Smooth muscle cell (in vitro differentiated cells): ENCODE results near the gene KLK15. TPM values are rescaled to one million over a fixed set of nuclear protein-coding genes. Genes with fewer than 3 reads are reported as not detected.
A peak's percentile ranks its signal among the peaks of the same experiment; 100 is the strongest.

Experiments
- DNase-seq: peaks from one replicate; lab custom pipeline; 2025; ENCODE audit not compliant: unreplicated experiment; lab: John Stamatoyannopoulos, UW
- H2AFZ ChIP-seq: fragments of 200-600 bp; sonication (generic); 2 replicates; pipeline ENCODE4 v1.6.0; 2016; ENCODE audit warnings: antibody characterized with exemption, low read depth, mild to moderate bottlenecking
- H3F3A ChIP-seq: fragments of 200-600 bp; sonication (generic); 2 replicates; pipeline ENCODE4 v1.6.0; 2017; ENCODE audit warnings: antibody characterized with exemption, low read depth
- H3K27ac ChIP-seq: fragments of 200-600 bp; sonication (generic); 2 replicates; pipeline ENCODE4 v1.5.1; 2016; ENCODE audit warnings: low read depth, mild to moderate bottlenecking
- H3K27me3 ChIP-seq: fragments of 200-600 bp; sonication (generic); 2 replicates; pipeline ENCODE4 v1.6.1; 2016; ENCODE audit warnings: low read depth, mild to moderate bottlenecking
- H3K36me3 ChIP-seq: fragments of 200-600 bp; sonication (generic); 2 replicates; pipeline ENCODE4 v1.5.1; 2016; ENCODE audit warnings: low read depth
- H3K4me1 ChIP-seq: fragments of 200-600 bp; sonication (generic); 2 replicates; pipeline ENCODE4 v1.5.1; 2016; ENCODE audit warnings: low read depth
- H3K4me2 ChIP-seq: fragments of 200-600 bp; sonication (generic); 2 replicates; pipeline ENCODE4 v1.6.0; 2016; ENCODE audit warnings: mild to moderate bottlenecking
- H3K4me3 ChIP-seq: fragments of 200-600 bp; sonication (generic); 2 replicates; pipeline ENCODE4 v1.5.1; 2016; ENCODE audit warnings: mild to moderate bottlenecking
- H3K79me2 ChIP-seq: fragments of 200-600 bp; sonication (generic); 2 replicates; pipeline ENCODE4 v1.6.0; 2016; ENCODE audit warnings: low read depth, mild to moderate bottlenecking
- H3K9ac ChIP-seq: fragments of 200-600 bp; sonication (generic); 2 replicates; pipeline ENCODE4 v1.6.0; 2016; ENCODE audit warnings: low read depth
- H3K9me3 ChIP-seq: fragments of 200-600 bp; sonication (generic); replicated peaks from 2 replicates; pipeline ENCODE4 v1.5.1; 2016; ENCODE audit warnings: low read depth
- H4K20me1 ChIP-seq: fragments of 200-600 bp; sonication (generic); 2 replicates; pipeline ENCODE4 v1.6.0; 2016; ENCODE audit warnings: low read depth
- WGBS: methylation state at CpG from one replicate; pipeline ENCODE4 v1.1.7; 2016; ENCODE audit warnings: low lambda C conversion rate; 5-methylcytosine and 5-hydroxymethylcytosine counted together
- polyA plus RNA-seq: library from polyadenylated mRNA; unstranded; fragments of >200 nt; fragmentation: Nextera tagmentation; extraction: Ambion mirVana; gene quantifications from 2 replicates; pipeline ENCODE4 v1.2.1, GENCODE V29; 2016
- total RNA-seq: library from RNA; depleted of rRNA; stranded (reverse); fragments of >200 nt; gene quantifications from 2 replicates; pipeline ENCODE4 v1.2.3, GENCODE V29; 2014
- TF ChIP-seq, protein P1 (sequence below): fragments of 200-600 bp; sonication (generic); IDR thresholded peaks from 2 replicates; pipeline ENCODE4 v1.5.1; 2017; ENCODE audit warnings: borderline replicate concordance, mild to moderate bottlenecking, antibody characterized with exemption; ENCODE audit not compliant: insufficient read depth, poor library complexity, severe bottlenecking

Gene KLK15
- total and polyA plus RNA-seq, 2 experiments from 2014 or later = not detected

DNA sequence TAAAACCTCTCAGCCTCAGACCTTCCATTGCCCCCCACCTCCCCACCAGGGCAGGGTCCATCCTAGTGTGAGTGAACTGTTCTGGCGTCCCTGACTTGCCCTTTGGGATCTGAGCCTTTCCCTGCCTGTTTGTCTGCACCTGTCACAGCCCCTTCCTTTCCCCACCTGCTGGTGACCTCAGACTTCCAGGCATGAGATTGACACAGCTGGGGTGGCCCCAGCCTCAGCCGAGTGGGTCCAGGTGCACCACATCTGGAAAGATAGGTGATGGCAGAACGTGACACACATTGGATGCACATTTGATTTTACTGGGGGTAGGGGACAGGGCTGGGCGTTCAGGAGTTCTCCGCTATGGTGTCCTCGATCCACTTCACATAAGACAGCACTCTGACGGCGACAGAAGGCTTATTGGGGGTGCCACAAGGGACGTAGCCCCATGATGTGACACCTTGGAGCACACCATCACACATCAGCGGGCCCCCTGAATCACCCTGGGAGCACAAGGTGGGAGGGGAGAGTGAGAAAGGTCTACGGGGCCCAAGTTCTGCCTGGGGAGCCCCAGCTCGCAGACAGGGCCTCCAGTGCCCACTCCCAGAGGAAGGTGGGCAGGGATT lies 14.4 kb downstream of the KLK15 start:
- Histone ChIP-seq H3K79me2 (no peaks in the 10 kb centered on the region), H3F3A (no peaks in the 10 kb centered on the region), H3K36me3 (no peaks in the 10 kb centered on the region), H3K4me2 (no peak overlapping the region), H3K27ac (no peak overlapping the region), H3K4me1 (no peaks in the 10 kb centered on the region), H4K20me1 (no peaks in the 10 kb centered on the region), H3K4me3 (no peak overlapping the region), H3K9me3 (no peaks in the 10 kb centered on the region), H3K27me3 (peaks cover 60% of the 10 kb centered on the region), H2AFZ (no peak overlapping the region), H3K9ac (no peak overlapping the region)
- DNase-seq = no peak
- TF ChIP-seq, protein P1, sequence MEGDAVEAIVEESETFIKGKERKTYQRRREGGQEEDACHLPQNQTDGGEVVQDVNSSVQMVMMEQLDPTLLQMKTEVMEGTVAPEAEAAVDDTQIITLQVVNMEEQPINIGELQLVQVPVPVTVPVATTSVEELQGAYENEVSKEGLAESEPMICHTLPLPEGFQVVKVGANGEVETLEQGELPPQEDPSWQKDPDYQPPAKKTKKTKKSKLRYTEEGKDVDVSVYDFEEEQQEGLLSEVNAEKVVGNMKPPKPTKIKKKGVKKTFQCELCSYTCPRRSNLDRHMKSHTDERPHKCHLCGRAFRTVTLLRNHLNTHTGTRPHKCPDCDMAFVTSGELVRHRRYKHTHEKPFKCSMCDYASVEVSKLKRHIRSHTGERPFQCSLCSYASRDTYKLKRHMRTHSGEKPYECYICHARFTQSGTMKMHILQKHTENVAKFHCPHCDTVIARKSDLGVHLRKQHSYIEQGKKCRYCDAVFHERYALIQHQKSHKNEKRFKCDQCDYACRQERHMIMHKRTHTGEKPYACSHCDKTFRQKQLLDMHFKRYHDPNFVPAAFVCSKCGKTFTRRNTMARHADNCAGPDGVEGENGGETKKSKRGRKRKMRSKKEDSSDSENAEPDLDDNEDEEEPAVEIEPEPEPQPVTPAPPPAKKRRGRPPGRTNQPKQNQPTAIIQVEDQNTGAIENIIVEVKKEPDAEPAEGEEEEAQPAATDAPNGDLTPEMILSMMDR = no peak
- WGBS = 84% methylated on average over 12 of the region's 12 CpGs

DNA sequence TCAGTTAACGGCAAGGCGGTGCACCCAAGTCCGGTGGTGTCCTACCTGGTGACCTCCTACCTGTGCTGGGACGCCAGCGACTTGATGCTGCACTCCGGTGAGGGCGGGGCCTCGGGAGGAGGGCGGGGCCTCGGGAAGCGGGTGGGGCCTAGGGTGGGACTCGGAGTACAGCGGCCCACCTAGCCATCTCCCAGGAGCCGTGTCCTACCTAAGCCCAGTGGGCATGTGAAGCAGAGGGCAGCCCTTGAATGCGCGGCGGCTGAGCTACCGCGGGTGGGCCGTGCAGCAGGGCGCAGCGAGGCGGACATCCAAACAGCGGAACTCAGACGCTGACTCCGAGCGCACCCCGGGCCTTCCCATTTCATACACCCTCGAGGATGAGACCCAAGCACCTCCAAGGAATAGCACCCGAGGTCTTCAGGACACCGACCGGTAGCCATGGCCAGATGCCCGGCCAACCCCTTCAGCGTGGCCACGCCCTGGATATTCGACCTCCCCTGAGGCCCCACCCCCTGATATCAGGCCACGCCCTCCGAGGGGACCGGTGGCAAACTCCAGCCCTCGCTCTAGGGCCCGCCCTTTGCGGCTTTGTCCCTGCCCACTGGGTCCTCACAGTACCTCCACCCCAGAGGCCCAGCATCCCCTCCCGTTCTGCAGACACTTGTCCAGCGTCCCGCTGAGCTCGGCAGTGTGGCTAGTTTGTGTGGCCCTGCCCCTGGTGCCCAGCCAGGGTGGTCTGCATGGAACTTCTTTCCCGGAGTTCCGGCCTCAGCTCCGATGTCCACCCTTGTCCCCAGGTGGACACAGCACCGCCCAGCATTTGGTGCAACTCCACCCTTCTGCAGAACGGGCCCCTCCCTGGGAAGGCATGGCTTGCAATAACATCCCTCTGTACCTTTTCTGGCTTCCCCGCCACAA lies 15.2 kb downstream of the KLK15 start:
- Histone ChIP-seq H3K79me2 (no peaks in the 10 kb centered on the region), H3K4me1 (no peaks in the 10 kb centered on the region), H3K4me3 (peak overlapping the region; percentile 44), H3F3A (no peaks in the 10 kb centered on the region), H4K20me1 (no peaks in the 10 kb centered on the region), H3K4me2 (peak overlapping the region; percentile 79), H3K27me3 (peaks cover 60% of the 10 kb centered on the region), H3K9me3 (no peaks in the 10 kb centered on the region), H3K9ac (no peak overlapping the region), H3K36me3 (no peaks in the 10 kb centered on the region), H2AFZ (peak overlapping the region; percentile 62), H3K27ac (no peak overlapping the region)
- no peak for DNase-seq
- 13% methylated on average over 52 of the region's 52 CpGs for WGBS
- TF ChIP-seq, protein P1 = no peak

GRCh38 chr19:50815439-50815838 lies 17.9 kb downstream of the KLK15 start:
- Histone ChIP-seq H3K36me3 (no peaks in the 10 kb centered on the region), H3K4me3 (no peak overlapping the region), H3K79me2 (no peaks in the 10 kb centered on the region), H2AFZ (no peak overlapping the region), H3F3A (no peaks in the 10 kb centered on the region), H3K27me3 (peaks cover 37% of the 10 kb centered on the region), H3K9ac (no peak overlapping the region), H3K9me3 (no peaks in the 10 kb centered on the region), H3K4me2 (no peak overlapping the region), H3K27ac (no peak overlapping the region), H3K4me1 (no peaks in the 10 kb centered on the region), H4K20me1 (no peaks in the 10 kb centered on the region)
- 95% methylated on average over 1 of the region's 1 CpG for WGBS
- TF ChIP-seq, protein P1 = no peak
- no peak for DNase-seq
